Endodermal cell (in vitro differentiated cells): Measurements from ENCODE around the gene SELENOM. TPM values are rescaled to one million over a fixed set of nuclear protein-coding genes. Genes with fewer than 3 reads are reported as not detected.

Experiments used
- DNase-seq: peaks from one replicate; pipeline ENCODE4 v3.0.0-alpha.2; 2017
- H3K27ac ChIP-seq: 2 replicates; pipeline ENCODE4 v1.5.1; 2013; ENCODE audit warnings: mild to moderate bottlenecking, low read depth, low read length, moderate library complexity
- H3K27me3 ChIP-seq: 2 replicates; pipeline ENCODE4 v1.6.1; 2013; ENCODE audit warnings: mild to moderate bottlenecking, low read length, moderate library complexity; ENCODE audit not compliant: insufficient read depth, control insufficient read depth, poor library complexity, severe bottlenecking
- H3K36me3 ChIP-seq: 2 replicates; pipeline ENCODE4 v1.7.0; 2013; ENCODE audit warnings: mild to moderate bottlenecking, low read length, moderate library complexity; ENCODE audit not compliant: control insufficient read depth, insufficient read depth
- H3K4me1 ChIP-seq: one replicate; pipeline ENCODE4 v1.7.0; 2013; ENCODE audit warnings: low read length; ENCODE audit not compliant: control insufficient read depth, insufficient read depth
- H3K4me3 ChIP-seq: 2 replicates; pipeline ENCODE4 v1.5.1; 2013; ENCODE audit warnings: mild to moderate bottlenecking, low read length, moderate library complexity
- H3K9ac ChIP-seq: 2 replicates; pipeline ENCODE4 v1.6.1; 2013; ENCODE audit warnings: mild to moderate bottlenecking, low read length, moderate library complexity; ENCODE audit not compliant: poor library complexity, severe bottlenecking; ENCODE audit errors: extremely low read depth
- H3K9me3 ChIP-seq: 2 replicates; pipeline ENCODE4 v1.6.1; 2013; ENCODE audit warnings: mild to moderate bottlenecking, low read length, moderate library complexity; ENCODE audit not compliant: control insufficient read depth
- H3K27ac Mint-ChIP-seq: 2 replicates; pipeline ENCODE4 v1.8.0; 2020; ENCODE audit warnings: mixed read lengths
- H3K27me3 Mint-ChIP-seq: 2 replicates; pipeline ENCODE4 v1.8.0; 2021; ENCODE audit warnings: mild to moderate bottlenecking, mixed read lengths; ENCODE audit not compliant: insufficient read depth
- H3K36me3 Mint-ChIP-seq: 2 replicates; pipeline ENCODE4 v1.8.0; 2020; ENCODE audit warnings: low read depth, mixed read lengths
- H3K4me1 Mint-ChIP-seq: 2 replicates; pipeline ENCODE4 v1.8.0; 2020; ENCODE audit warnings: mixed read lengths
- H3K4me3 Mint-ChIP-seq: 2 replicates; pipeline ENCODE4 v1.8.0; 2020; ENCODE audit warnings: mild to moderate bottlenecking, moderate library complexity, mixed read lengths
- H3K9me3 Mint-ChIP-seq: 2 replicates; pipeline ENCODE4 v1.8.0; 2020; ENCODE audit warnings: mild to moderate bottlenecking, mixed read lengths
- WGBS, 2 experiments: methylation state at CpG; one replicate each; pipeline versions ENCODE4 v1.1.5 to v1.1.7; 2013; ENCODE audit warnings: missing lambda C conversion rate in 2 of 2, mixed read lengths in 1 of 2; ENCODE audit not compliant: insufficient coverage in 1 of 2, insufficient read length in 1 of 2; 5-methylcytosine and 5-hydroxymethylcytosine counted together
- total RNA-seq, 2 donors: library from RNA; stranded (reverse); fragmentation: NEBNext Ultra II Directional in 1 of 2; extraction: Animal tissue kit (Norgen Biotek cat#: 25700) in 1 of 2; gene quantifications; 2 replicates in 1 of 2; 3 replicates in 1 of 2; pipeline ENCODE4 v1.2.1, GENCODE V29; 2021
- TF ChIP-seq, protein P1 (sequence below): fragments of 200-600 bp; sonication (generic); conservative IDR thresholded peaks from 2 replicates; pipeline ENCODE4 v1.5.0; 2021; ENCODE audit warnings: antibody characterized with exemption, mild to moderate bottlenecking

SELENOM gene
- total RNA-seq, 2 donors from 2014 or later = 8.0 to 10.4 TPM

- no peaks in the 10 kb centered on the region for H3K4me1 ChIP-seq
- Mint-ChIP-seq H3K9me3 (no peaks in the 10 kb centered on the region), H3K27ac (no peak overlapping the region), H3K36me3 (no peaks in the 10 kb centered on the region), H3K27me3 (peaks cover 40% of the 10 kb centered on the region), H3K4me3 (no peak overlapping the region), H3K4me1 (peaks cover 5% of the 10 kb centered on the region)
- peak; percentile 47 for DNase-seq
- TF ChIP-seq, protein P1, sequence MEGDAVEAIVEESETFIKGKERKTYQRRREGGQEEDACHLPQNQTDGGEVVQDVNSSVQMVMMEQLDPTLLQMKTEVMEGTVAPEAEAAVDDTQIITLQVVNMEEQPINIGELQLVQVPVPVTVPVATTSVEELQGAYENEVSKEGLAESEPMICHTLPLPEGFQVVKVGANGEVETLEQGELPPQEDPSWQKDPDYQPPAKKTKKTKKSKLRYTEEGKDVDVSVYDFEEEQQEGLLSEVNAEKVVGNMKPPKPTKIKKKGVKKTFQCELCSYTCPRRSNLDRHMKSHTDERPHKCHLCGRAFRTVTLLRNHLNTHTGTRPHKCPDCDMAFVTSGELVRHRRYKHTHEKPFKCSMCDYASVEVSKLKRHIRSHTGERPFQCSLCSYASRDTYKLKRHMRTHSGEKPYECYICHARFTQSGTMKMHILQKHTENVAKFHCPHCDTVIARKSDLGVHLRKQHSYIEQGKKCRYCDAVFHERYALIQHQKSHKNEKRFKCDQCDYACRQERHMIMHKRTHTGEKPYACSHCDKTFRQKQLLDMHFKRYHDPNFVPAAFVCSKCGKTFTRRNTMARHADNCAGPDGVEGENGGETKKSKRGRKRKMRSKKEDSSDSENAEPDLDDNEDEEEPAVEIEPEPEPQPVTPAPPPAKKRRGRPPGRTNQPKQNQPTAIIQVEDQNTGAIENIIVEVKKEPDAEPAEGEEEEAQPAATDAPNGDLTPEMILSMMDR = no peak
- no peak overlapping the region for H3K4me3 ChIP-seq
- H3K27me3 ChIP-seq = peaks cover 23% of the 10 kb centered on the region
- H3K9me3 ChIP-seq = no peaks in the 10 kb centered on the region
- WGBS, 2 experiments = 77 to 90% methylated on average over 9 to 11 of the region's 11 CpGs
- peaks cover 4% of the 10 kb centered on the region for H3K36me3 ChIP-seq
- no peak overlapping the region for H3K9ac ChIP-seq
- H3K27ac ChIP-seq = no peak overlapping the region
Measured at GRCh38 chr22:31105282-31105929, 2.0 kb downstream of the SELENOM start.

DNA sequence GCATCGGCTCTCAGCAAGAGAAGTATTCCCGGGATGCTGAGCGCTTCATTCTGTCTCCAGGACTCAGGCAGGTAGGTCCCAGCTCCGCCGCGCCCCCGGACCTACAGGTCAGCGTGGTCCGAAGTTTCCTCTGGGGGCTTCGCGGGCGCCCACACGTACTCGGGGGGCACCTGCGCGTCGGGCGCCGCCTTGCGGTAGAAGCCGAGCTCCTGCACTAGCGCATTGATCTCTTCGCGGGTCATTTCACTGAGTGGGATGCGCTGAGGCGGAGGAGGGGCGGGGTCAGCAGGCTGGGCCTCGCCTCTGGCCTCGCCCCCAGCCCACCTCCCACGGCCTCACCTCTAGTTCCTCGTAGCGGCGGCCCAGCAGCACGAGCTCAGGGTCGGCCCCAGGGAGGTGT lies 2.5 kb downstream of the SELENOM start:
- Histone ChIP-seq H3K4me1 (no peaks in the 10 kb centered on the region), H3K9ac (no peak overlapping the region), H3K4me3 (no peak overlapping the region), H3K36me3 (peaks cover 4% of the 10 kb centered on the region), H3K9me3 (no peaks in the 10 kb centered on the region), H3K27me3 (peaks cover 23% of the 10 kb centered on the region), H3K27ac (no peak overlapping the region)
- Mint-ChIP-seq H3K27ac (no peak overlapping the region), H3K27me3 (peaks cover 40% of the 10 kb centered on the region), H3K4me1 (peaks cover 5% of the 10 kb centered on the region), H3K36me3 (no peaks in the 10 kb centered on the region), H3K4me3 (no peak overlapping the region), H3K9me3 (no peaks in the 10 kb centered on the region)
- WGBS, 2 experiments = 20 to 40% methylated on average over 14 to 35 of the region's 35 CpGs
- TF ChIP-seq, protein P1 = peak; percentile 94
- DNase-seq = peak; percentile 95

DNA sequence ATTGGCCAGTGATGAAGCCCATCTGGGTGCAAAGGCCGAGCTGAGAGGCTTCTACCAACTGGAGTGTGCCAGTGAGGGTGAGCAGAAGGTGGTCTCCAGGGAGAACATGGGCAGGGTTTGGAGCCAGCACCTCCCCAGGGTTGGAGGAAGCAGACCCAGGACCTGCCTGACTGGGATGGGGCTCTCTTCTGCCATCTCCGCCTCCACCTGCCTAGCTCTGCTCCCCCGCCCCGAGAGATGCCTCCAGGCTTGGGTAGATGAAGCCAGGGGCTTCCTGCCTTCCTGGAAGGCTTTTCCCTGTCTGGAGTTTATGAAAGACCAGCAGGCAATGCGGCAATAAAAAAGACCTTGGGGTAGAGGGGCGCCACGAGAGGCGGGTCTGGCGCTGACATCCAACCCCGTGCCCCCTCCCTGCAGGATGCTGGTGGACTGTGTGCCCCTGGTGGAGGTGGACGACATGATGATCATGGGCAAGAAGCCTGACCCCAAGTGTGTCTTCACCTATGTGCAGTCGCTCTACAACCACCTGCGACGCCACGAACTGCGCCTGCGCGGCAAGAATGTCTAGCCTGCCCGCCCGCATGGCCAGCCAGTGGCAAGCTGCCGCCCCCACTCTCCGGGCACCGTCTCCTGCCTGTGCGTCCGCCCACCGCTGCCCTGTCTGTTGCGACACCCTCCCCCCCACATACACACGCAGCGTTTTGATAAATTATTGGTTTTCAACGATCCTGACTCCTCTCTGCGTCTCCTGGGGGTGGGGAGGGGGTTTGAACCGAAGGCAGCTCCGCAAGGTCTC lies 3.3 kb downstream of the SELENOM start:
- H3K9me3 ChIP-seq = no peaks in the 10 kb centered on the region
- H3K9ac ChIP-seq = no peak overlapping the region
- Mint-ChIP-seq H3K4me1 (peaks cover 5% of the 10 kb centered on the region), H3K9me3 (no peaks in the 10 kb centered on the region), H3K36me3 (no peaks in the 10 kb centered on the region), H3K27me3 (peaks cover 40% of the 10 kb centered on the region), H3K27ac (no peak overlapping the region), H3K4me3 (no peak overlapping the region)
- H3K36me3 ChIP-seq = peaks cover 7% of the 10 kb centered on the region
- no peaks in the 10 kb centered on the region for H3K4me1 ChIP-seq
- H3K27ac ChIP-seq = no peak overlapping the region
- DNase-seq = no peak
- H3K4me3 ChIP-seq = no peak overlapping the region
- 90 to 98% methylated on average over 18 to 31 of the region's 33 CpGs for WGBS, 2 experiments
- TF ChIP-seq, protein P1 = no peak
- H3K27me3 ChIP-seq = peaks cover 23% of the 10 kb centered on the region
